B cell (primary cell): ENCODE data around the gene OSER1.

Experiments used
- CTCF ChIP-seq: fragments of 200-600 bp; IDR thresholded peaks from one replicate; pipeline ENCODE4 v1.8.0; 2022; ENCODE audit warnings: antibody characterized with exemption, mild to moderate bottlenecking
- EZH2 ChIP-seq: IDR thresholded peaks from 2 replicates; pipeline ENCODE4 v1.6.1; 2012; ENCODE audit warnings: borderline replicate concordance, low read depth, mild to moderate bottlenecking, moderate library complexity, low read length; ENCODE audit not compliant: insufficient read depth, poor library complexity, severe bottlenecking

GRCh38 chr20:44223721-44224120, 13.2 kb upstream of the OSER1 start:
- no peak for TF ChIP-seq CTCF
- TF ChIP-seq EZH2, result no peak
